Measurements from ENCODE around the gene ST6GAL1. TPM values are rescaled to one million over a fixed set of nuclear protein-coding genes. Genes with fewer than 3 reads are reported as not detected.

Gene ST6GAL1
- total and polyA plus RNA-seq, 10 of the 15 experiments (the other 5 are each of a cell fraction or from before 2014, with no cell fraction given): 74.2 to 248 (median 149) TPM

GRCh38 chr3:187041362-187042307 is 111.3 kb downstream of the ST6GAL1 start (continued):
- TF ChIP-seq, protein P1, sequence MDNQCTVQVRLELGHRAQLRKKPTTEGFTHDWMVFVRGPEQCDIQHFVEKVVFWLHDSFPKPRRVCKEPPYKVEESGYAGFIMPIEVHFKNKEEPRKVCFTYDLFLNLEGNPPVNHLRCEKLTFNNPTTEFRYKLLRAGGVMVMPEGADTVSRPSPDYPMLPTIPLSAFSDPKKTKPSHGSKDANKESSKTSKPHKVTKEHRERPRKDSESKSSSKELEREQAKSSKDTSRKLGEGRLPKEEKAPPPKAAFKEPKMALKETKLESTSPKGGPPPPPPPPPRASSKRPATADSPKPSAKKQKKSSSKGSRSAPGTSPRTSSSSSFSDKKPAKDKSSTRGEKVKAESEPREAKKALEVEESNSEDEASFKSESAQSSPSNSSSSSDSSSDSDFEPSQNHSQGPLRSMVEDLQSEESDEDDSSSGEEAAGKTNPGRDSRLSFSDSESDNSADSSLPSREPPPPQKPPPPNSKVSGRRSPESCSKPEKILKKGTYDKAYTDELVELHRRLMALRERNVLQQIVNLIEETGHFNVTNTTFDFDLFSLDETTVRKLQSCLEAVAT (IDR thresholded peaks at IDR 0.05): peak; percentile 38; the same call in 1 of the 2 replicates
- no peak for TF ChIP-seq BHLHE40 (IDR thresholded peaks at IDR 0.05; ENCODE audit: borderline replicate concordance in 1 of 2, low read depth in 2 of 2, low read length in 1 of 2)
- TF ChIP-seq HDAC2 (IDR thresholded peaks at IDR 0.05): no peak
- no peak for TF ChIP-seq POLR2AphosphoS5 (IDR thresholded peaks at IDR 0.05; ENCODE audit: low read length)
- peak; percentile 88; the same call in 1 of the 2 replicates for TF ChIP-seq MTA3 (IDR thresholded peaks at IDR 0.05; ENCODE audit: borderline replicate concordance, low read length)
- TF ChIP-seq ZNF384 (IDR thresholded peaks at IDR 0.05; ENCODE audit: borderline replicate concordance, low read depth, low read length): peak; percentile 66; the same call in 1 of the 2 replicates
- TF ChIP-seq KAT2A (conservative IDR thresholded peaks at IDR 0.05; ENCODE audit: control insufficient read depth, low read depth, low read length): no peak
- TF ChIP-seq, protein P2, sequence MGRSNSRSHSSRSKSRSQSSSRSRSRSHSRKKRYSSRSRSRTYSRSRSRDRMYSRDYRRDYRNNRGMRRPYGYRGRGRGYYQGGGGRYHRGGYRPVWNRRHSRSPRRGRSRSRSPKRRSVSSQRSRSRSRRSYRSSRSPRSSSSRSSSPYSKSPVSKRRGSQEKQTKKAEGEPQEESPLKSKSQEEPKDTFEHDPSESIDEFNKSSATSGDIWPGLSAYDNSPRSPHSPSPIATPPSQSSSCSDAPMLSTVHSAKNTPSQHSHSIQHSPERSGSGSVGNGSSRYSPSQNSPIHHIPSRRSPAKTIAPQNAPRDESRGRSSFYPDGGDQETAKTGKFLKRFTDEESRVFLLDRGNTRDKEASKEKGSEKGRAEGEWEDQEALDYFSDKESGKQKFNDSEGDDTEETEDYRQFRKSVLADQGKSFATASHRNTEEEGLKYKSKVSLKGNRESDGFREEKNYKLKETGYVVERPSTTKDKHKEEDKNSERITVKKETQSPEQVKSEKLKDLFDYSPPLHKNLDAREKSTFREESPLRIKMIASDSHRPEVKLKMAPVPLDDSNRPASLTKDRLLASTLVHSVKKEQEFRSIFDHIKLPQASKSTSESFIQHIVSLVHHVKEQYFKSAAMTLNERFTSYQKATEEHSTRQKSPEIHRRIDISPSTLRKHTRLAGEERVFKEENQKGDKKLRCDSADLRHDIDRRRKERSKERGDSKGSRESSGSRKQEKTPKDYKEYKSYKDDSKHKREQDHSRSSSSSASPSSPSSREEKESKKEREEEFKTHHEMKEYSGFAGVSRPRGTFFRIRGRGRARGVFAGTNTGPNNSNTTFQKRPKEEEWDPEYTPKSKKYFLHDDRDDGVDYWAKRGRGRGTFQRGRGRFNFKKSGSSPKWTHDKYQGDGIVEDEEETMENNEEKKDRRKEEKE (IDR thresholded peaks at IDR 0.05): no peak
- TF ChIP-seq LARP7 (IDR thresholded peaks at IDR 0.05): no peak
- TF ChIP-seq YBX1 (IDR thresholded peaks at IDR 0.05): no peak
- peak; percentile 28 for TF ChIP-seq CREM (IDR thresholded peaks at IDR 0.05; ENCODE audit: low read depth)
- TF ChIP-seq USF1 (IDR thresholded peaks at IDR 0.05; ENCODE audit: borderline replicate concordance, extremely low read length, insufficient read depth, low read depth, low read length): no peak
- no peak for TF ChIP-seq PKNOX1 (IDR thresholded peaks at IDR 0.05)
- no peak for TF ChIP-seq ASH2L (IDR thresholded peaks at IDR 0.05; ENCODE audit: borderline replicate concordance, low read depth)
- TF ChIP-seq, protein P3, sequence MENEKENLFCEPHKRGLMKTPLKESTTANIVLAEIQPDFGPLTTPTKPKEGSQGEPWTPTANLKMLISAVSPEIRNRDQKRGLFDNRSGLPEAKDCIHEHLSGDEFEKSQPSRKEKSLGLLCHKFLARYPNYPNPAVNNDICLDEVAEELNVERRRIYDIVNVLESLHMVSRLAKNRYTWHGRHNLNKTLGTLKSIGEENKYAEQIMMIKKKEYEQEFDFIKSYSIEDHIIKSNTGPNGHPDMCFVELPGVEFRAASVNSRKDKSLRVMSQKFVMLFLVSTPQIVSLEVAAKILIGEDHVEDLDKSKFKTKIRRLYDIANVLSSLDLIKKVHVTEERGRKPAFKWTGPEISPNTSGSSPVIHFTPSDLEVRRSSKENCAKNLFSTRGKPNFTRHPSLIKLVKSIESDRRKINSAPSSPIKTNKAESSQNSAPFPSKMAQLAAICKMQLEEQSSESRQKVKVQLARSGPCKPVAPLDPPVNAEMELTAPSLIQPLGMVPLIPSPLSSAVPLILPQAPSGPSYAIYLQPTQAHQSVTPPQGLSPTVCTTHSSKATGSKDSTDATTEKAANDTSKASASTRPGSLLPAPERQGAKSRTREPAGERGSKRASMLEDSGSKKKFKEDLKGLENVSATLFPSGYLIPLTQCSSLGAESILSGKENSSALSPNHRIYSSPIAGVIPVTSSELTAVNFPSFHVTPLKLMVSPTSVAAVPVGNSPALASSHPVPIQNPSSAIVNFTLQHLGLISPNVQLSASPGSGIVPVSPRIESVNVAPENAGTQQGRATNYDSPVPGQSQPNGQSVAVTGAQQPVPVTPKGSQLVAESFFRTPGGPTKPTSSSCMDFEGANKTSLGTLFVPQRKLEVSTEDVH (IDR thresholded peaks at IDR 0.05; ENCODE audit: low read depth, partially characterized antibody): no peak
- 0 out of 2 replicates have a peak, but pooled peaks have one; percentile 35 for TF ChIP-seq POLR2AphosphoS2 (IDR thresholded peaks at IDR 0.05; ENCODE audit: low read depth, low read length)
- no peak for TF ChIP-seq HDGF (IDR thresholded peaks at IDR 0.05)
- 0 out of 4 replicates have a peak, but pooled peaks of 1 of the 2 experiments have one; percentile 40 for TF ChIP-seq SRF (IDR thresholded peaks at IDR 0.05; ENCODE audit: low read depth in 2 of 2, low read length in 2 of 2)
- no peak for TF ChIP-seq NFYA (IDR thresholded peaks at IDR 0.05; ENCODE audit: borderline replicate concordance, low read depth, low read length)

Measured in GM12878 (cell line).